HG03064 (cell line): ENCODE data around the gene ZNF837.
"Not testable (repeated sequence)": the region's sequence is repeated elsewhere in the genome, so short reads cannot be mapped to it uniquely, and the experiment has no call there.

Source experiments
- ATAC-seq: cut with Tn5 transposase; IDR thresholded peaks from one replicate; pipeline ENCODE4 v1.9.1; 2021; ENCODE audit warnings: low read depth; ENCODE audit not compliant: unreplicated experiment

Gene ZNF837

GRCh38 chr19:58351990-58352755 is 28.7 kb downstream of the ZNF837 start:
- no peak for ATAC-seq

- ATAC-seq = no peak
Measured at GRCh38 chr19:58351558-58351878, 29.3 kb downstream of the ZNF837 start.

- no peak for ATAC-seq
Measured at GRCh38 chr19:58350871-58351557, 29.8 kb downstream of the ZNF837 start.

DNA sequence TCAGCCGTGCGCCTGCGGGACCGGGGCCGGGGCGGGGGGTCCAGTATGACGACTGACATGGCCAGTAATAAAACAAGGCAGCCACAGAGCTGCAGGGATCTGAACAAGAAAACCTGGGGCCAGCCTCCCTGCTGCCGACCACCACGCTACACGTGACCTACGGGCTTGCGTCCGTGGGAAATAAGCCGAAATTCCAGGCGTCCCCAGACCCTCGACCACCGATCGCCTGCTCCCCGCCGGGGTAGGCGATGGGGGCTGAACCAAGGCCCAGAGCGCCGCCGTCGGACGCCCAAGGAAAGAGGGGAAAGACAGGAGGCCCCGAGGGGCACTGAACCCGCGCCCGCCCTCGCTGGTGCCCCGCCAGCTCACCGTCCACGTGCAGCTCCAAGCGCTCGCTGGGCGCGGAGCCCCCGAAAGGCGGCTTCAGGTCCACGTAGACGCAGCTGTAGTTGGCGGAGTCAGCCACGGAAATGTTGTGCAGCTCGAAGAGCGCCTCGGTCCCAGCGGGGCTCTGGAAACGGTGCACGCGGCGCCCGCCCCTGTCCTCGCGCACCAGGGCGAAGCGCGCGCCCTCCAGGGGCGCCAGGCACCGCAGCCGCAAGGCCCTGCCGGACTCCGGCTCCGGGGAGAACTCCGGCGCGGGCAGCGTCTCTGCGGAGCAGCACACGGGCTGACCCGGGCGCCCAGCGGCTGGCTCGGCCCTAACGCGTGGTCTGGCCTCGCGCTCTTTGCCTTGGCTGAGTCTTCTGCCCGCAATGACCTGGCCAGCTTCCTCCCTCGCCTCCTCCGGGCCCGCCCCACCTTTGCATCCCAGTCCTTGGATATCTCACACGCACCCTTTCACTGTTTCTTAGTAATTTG is 30.6 kb downstream of the ZNF837 start:
- ATAC-seq = no peak

- ATAC-seq = no peak
Measured at GRCh38 chr19:58349590-58349989, 31.2 kb downstream of the ZNF837 start.

GRCh38 chr19:58348080-58348479 is 32.8 kb downstream of the ZNF837 start:
- ATAC-seq = not testable (repeated sequence)

- peak; percentile 91 for ATAC-seq
Measured at GRCh38 chr19:58346961-58347929, 33.6 kb downstream of the ZNF837 start.

GRCh38 chr19:58345558-58345957 is 35.3 kb downstream of the ZNF837 start:
- ATAC-seq = no peak

GRCh38 chr19:58338825-58339558 is 41.8 kb downstream of the ZNF837 start:
- ATAC-seq = no peak

DNA sequence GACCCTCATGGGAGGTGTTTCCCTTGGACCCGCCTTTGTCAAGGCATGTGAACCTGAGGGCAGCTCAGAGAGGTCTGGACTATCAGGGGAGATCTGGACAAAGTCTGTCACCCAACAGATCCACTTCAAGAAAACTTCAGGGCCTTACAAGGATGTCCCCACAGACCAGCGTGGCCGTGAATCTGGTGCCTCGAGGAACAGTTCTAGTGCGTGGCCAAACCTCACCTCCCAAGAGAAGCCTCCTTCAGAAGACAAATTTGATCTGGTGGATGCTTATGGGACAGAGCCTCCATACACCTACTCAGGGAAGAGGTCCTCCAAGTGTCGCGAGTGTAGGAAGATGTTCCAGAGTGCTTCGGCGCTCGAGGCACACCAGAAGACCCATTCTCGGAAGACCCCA is 42.5 kb downstream of the ZNF837 start:
- no peak for ATAC-seq

- no peak for ATAC-seq
Measured at GRCh38 chr19:58336820-58337219, 44.0 kb downstream of the ZNF837 start.

GRCh38 chr19:58336216-58336615 is 44.6 kb downstream of the ZNF837 start:
- ATAC-seq = no peak

DNA sequence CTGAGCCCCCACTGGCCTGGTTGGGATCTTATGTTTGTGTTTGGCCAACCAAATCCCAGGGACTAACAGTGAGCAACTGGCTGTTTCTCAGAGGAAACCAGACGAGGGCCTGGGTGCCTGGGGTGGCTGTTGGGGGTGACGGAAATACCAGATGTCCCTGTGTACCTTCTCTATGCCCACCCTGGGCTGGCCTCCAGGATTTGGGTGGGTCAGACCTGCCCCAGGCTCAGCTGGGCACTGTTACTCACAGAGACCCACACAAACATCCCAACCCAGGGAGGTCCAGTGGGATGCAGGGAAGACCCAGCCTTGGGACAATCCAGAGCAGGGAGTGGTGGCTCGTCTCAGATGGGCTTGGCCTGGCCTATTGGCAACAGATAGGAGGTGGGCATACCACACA is 45.2 kb downstream of the ZNF837 start:
- ATAC-seq = no peak

- ATAC-seq = no peak
Measured at GRCh38 chr19:58334691-58335249, 46.1 kb downstream of the ZNF837 start.

DNA sequence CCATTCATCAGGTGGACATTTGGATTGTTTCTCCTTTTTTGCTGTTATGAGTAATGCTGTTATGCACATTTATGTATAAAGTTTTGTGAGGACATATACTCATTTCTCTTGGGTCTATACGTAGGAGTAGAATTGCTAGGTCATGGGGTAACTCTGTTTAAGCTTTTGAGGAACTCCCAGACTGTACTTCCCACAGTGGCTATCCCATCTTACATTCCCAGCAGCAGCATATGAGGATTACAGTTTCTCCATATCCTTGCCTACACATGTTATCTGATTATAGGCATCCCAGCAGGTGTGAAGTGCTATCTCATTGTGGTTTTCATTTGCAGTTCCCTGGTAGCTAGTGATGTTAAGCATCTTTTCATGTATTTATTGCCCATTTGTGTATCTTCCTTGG is 48.1 kb downstream of the ZNF837 start:
- no peak for ATAC-seq

DNA sequence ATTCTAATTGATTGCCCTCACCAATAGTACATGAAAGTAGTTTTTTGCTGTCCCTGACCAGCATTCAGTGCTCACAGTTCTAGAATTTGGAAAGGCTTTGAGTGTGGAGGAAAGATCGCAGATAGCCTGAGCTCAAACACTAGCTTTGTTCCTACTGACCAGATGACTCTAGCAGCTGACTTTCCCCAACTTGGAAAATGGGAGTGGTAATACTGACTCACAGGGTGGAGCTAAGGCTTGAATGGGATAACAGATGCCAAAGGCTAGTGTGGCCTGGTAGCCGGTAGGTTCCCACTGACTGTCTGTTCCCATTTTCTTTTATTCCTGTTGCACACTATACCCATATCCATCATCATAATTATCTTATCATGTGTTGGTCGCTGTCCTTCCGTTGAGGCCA is 50.4 kb downstream of the ZNF837 start:
- no peak for ATAC-seq

- no peak for ATAC-seq
Measured at GRCh38 chr19:58328999-58329398, 51.8 kb downstream of the ZNF837 start.

- peak; percentile 84 for ATAC-seq
Measured at GRCh38 chr19:58326914-58327726, 53.7 kb downstream of the ZNF837 start, which contains the start of gene ZSCAN22. ZSCAN22 (plus strand) TSS chr19:58326994; CDS start chr19:58334803, 7,809 bp downstream.
